Measurements from ENCODE around the gene RIOK3. TPM values are rescaled to one million over a fixed set of nuclear protein-coding genes. Genes with fewer than 3 reads are reported as not detected.
A peak's percentile ranks its signal among the peaks of the same experiment; 100 is the strongest.
"Not testable (repeated sequence)": the region's sequence is repeated elsewhere in the genome, so short reads cannot be mapped to it uniquely, and the experiment has no call there.

Gene RIOK3
- total RNA-seq, 4 donors from 2014 or later, result 85.4 to 219 (median 97.0) TPM

- peaks cover 11% of the 10 kb centered on the region for H3K36me3 ChIP-seq
- no peak for TF ChIP-seq EP300 (IDR thresholded peaks at IDR 0.05)
- peak; percentile 27 to 67 for TF ChIP-seq POLR2A (IDR thresholded peaks at IDR 0.05)
- TF ChIP-seq CTCF (IDR thresholded peaks at IDR 0.05), result no peak
- peak in 2 of 3 donors; percentile 29 to 70 for TF ChIP-seq POLR2AphosphoS5 (IDR thresholded peaks at IDR 0.05)
- 0% methylated on average over 31 of the region's 110 CpGs for WGBS
- H3K4me1 ChIP-seq, result peaks cover 29% of the 10 kb centered on the region
- H3K9me3 ChIP-seq, result no peaks in the 10 kb centered on the region
- peak within 1 kb of the TSS; percentile 88 for H3K27ac ChIP-seq
- DNase-seq (ENCODE audit: low spot score in 2 of 2), result peak; percentile 98
- peak within 1 kb of the TSS; percentile 74 for H3K4me3 ChIP-seq
- H3K27me3 ChIP-seq, result no peaks in the 10 kb centered on the region
Measured at GRCh38 chr18:23503038-23503962, 50.2 kb downstream of the RIOK3 start, which contains the start of gene RMC1. Gene RMC1 (plus strand): TSS chr18:23503511. CDS start chr18:23503619, 108 bp downstream.

GRCh38 chr18:23503963-23504344 lies 50.9 kb downstream of the RIOK3 start:
- TF ChIP-seq POLR2A (IDR thresholded peaks at IDR 0.05) (no peak), POLR2AphosphoS5 (IDR thresholded peaks at IDR 0.05) (no peak)
- H3K27me3 ChIP-seq, result no peaks in the 10 kb centered on the region
- WGBS, result 2% methylated on average over 21 of the region's 21 CpGs
- peaks cover 16% of the 10 kb centered on the region for H3K36me3 ChIP-seq
- DNase-seq (ENCODE audit: low spot score in 2 of 2), result no peak
- no peaks in the 10 kb centered on the region for H3K9me3 ChIP-seq
- H3K4me3 ChIP-seq, result peak overlapping the region; percentile 74
- H3K27ac ChIP-seq, result peak overlapping the region; percentile 88
- peaks cover 29% of the 10 kb centered on the region for H3K4me1 ChIP-seq

GRCh38 chr18:23504720-23505119 lies 51.6 kb downstream of the RIOK3 start:
- Histone ChIP-seq H3K27ac (no peak overlapping the region), H3K4me1 (peaks cover 29% of the 10 kb centered on the region), H3K4me3 (peak overlapping the region; percentile 74), H3K9me3 (no peaks in the 10 kb centered on the region), H3K36me3 (peaks cover 24% of the 10 kb centered on the region), H3K27me3 (no peaks in the 10 kb centered on the region)
- WGBS, result 65% methylated on average over 3 of the region's 3 CpGs
- no peak for DNase-seq (ENCODE audit: low spot score in 2 of 2)
- no peak for TF ChIP-seq EP300 (IDR thresholded peaks at IDR 0.05)
- no peak for TF ChIP-seq POLR2A (IDR thresholded peaks at IDR 0.05)
- TF ChIP-seq POLR2AphosphoS5 (IDR thresholded peaks at IDR 0.05), result no peak
- TF ChIP-seq CTCF (IDR thresholded peaks at IDR 0.05), result no peak

- DNase-seq (ENCODE audit: low spot score in 2 of 2), result no peak
- Histone ChIP-seq H3K4me1 (peaks cover 29% of the 10 kb centered on the region), H3K27me3 (no peaks in the 10 kb centered on the region), H3K27ac (no peak overlapping the region), H3K9me3 (no peaks in the 10 kb centered on the region), H3K4me3 (no peak overlapping the region), H3K36me3 (peaks cover 40% of the 10 kb centered on the region)
- WGBS, result 76% methylated on average over 6 of the region's 6 CpGs
- TF ChIP-seq POLR2AphosphoS5 (IDR thresholded peaks at IDR 0.05), result no peak
- TF ChIP-seq EP300 (IDR thresholded peaks at IDR 0.05), result no peak
- TF ChIP-seq POLR2A (IDR thresholded peaks at IDR 0.05), result no peak
- TF ChIP-seq CTCF (IDR thresholded peaks at IDR 0.05), result no peak
Measured at GRCh38 chr18:23506393-23506792, 53.3 kb downstream of the RIOK3 start.

GRCh38 chr18:23510923-23511322 lies 57.8 kb downstream of the RIOK3 start:
- peaks cover 55% of the 10 kb centered on the region for H3K36me3 ChIP-seq
- 92% methylated on average over 2 of the region's 2 CpGs for WGBS

GRCh38 chr18:23512216-23512615 lies 59.1 kb downstream of the RIOK3 start:
- not testable (repeated sequence) for DNase-seq (ENCODE audit: low spot score in 2 of 2); H3K27me3 ChIP-seq; H3K27ac ChIP-seq; H3K4me3 ChIP-seq; H3K4me1 ChIP-seq; H3K9me3 ChIP-seq
- WGBS, result 89% methylated on average over 7 of the region's 7 CpGs
- peaks cover 63% of the 10 kb centered on the region for H3K36me3 ChIP-seq

More at GRCh38 chr18:23510923-23511322, 57.8 kb downstream of the RIOK3 start:
- not testable (repeated sequence) for H3K9me3 ChIP-seq; H3K4me3 ChIP-seq; H3K4me1 ChIP-seq; H3K27ac ChIP-seq; DNase-seq (ENCODE audit: low spot score in 2 of 2); H3K27me3 ChIP-seq

Measured in suprapubic skin (tissue), 4 donors.